Right lobe of liver (tissue), 6 donors: Measurements from ENCODE around the gene DHX9. TPM values are rescaled to one million over a fixed set of nuclear protein-coding genes. Genes with fewer than 3 reads are reported as not detected.

ENCODE experiments used
- ATAC-seq, 4 donors: fragments of 200-7000 bp; cut with Tn5 transposase; one replicate each; pipeline ENCODE4 v1.9.1; 2020; ENCODE audit warnings: mild to moderate bottlenecking in 4 of 4, moderate library complexity in 4 of 4
- DNase-seq, 3 donors: peaks; one replicate each; pipeline ENCODE4 v3.0.0-alpha.2; 2020
- H3K27ac ChIP-seq, 3 donors: fragments of 200-600 bp; one replicate each; pipeline ENCODE4 v1.8.0; 2022
- H3K27me3 ChIP-seq, 2 donors: fragments of 200-600 bp; one replicate each; pipeline ENCODE4 v1.8.0; 2022
- H3K36me3 ChIP-seq, 4 donors: fragments of 200-600 bp; sonication (generic) in 1 of 4; one replicate each; pipeline versions ENCODE4 v1.5.1 to v1.8.0; 2017 to 2022; ENCODE audit warnings: control low read depth in 1 of 4
- H3K4me1 ChIP-seq, 4 donors: fragments of 200-600 bp; sonication (generic) in 1 of 4; one replicate each; pipeline versions ENCODE4 v1.5.1 to v1.8.0; 2017 to 2022; ENCODE audit warnings: control low read depth in 1 of 4
- H3K4me3 ChIP-seq, 3 donors: fragments of 200-600 bp; one replicate each; pipeline ENCODE4 v1.8.0; 2022
- H3K9me3 ChIP-seq, 4 donors: fragments of 200-600 bp; sonication (generic) in 1 of 4; one replicate each; pipeline versions ENCODE4 v1.5.1 to v1.8.0; 2017 to 2022; ENCODE audit warnings: control low read depth in 1 of 4
- POLR2A ChIP-seq: fragments of 450-650 bp; IDR thresholded peaks from one replicate; pipeline ENCODE4 v1.6.1; 2017; ENCODE audit warnings: antibody characterized with exemption, mild to moderate bottlenecking
- WGBS: methylation state at CpG from one replicate; pipeline ENCODE4 v1.1.6; 2018; ENCODE audit warnings: low coverage, low lambda C conversion rate; ENCODE audit not compliant: insufficient coverage; ENCODE audit errors: missing lambda C conversion rate; 5-methylcytosine and 5-hydroxymethylcytosine counted together
- intact Hi-C, 2 donors: fragments of 100-400 bp; cut with DNase I; formaldehyde crosslinking; loops; one replicate each; pipeline versions ENCODE4 v1.11.2 to v1.14.1; 2022
- total RNA-seq, 6 experiments: library from RNA; depleted of rRNA in 2 of 6; stranded (reverse); fragments of >200 nt in 2 of 6; fragmentation: NEBNext Ultra II Directional in 3 of 6; extraction: Animal tissue kit (Norgen Biotek cat#: 25700) in 3 of 6; gene quantifications; one replicate each; pipeline versions ENCODE4 v1.1.0 to v1.2.4, GENCODE V29; 2016 to 2023
- TF ChIP-seq, protein P1 (sequence below), 4 donors: fragments of 200-600 bp in 3 of 4; fragments of 450-650 bp in 1 of 4; IDR thresholded peaks; one replicate each; pipeline versions ENCODE4 v1.5.1 to v1.8.0; 2016 to 2022; ENCODE audit warnings: antibody characterized with exemption in 4 of 4, mild to moderate bottlenecking in 2 of 4
- donor health status: DM: no; HTN: yes; CAD: no.
- donor health status: DM: no; HTN: no; CAD: no.
- donor health status: DM: no; HTN: no; CAD: no.
- donor health status: DM: no; HTN: yes; CAD: no.
- donor health status: DM: no; HTN: yes; CAD: no.

DHX9 gene
- total RNA-seq, 6 experiments from 2014 or later, result 32.6 to 51.0 (median 39.5) TPM

DNA sequence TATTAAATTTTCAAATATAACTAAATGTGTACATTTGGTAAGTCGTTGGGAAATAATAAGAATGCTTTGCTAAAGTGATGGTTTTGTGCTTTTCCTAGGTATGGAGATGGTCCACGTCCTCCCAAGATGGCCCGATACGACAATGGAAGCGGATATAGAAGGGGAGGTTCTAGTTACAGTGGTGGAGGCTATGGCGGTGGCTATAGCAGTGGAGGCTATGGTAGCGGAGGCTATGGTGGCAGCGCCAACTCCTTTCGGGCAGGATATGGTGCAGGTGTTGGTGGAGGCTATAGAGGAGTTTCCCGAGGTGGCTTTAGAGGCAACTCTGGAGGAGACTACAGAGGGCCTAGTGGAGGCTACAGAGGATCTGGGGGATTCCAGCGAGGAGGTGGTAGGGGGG lies 47.8 kb downstream of the DHX9 start:
- Histone ChIP-seq H3K36me3 (peaks cover 0 to 67% (median 39%) of the 10 kb centered on the region in 4 donors), H3K27me3 (no peaks in the 10 kb centered on the region), H3K4me3 (no peak overlapping the region), H3K9me3 (no peaks in the 10 kb centered on the region), H3K27ac (no peak overlapping the region), H3K4me1 (no peaks in the 10 kb centered on the region)
- intact Hi-C loops, result no loop called here
- no peak for ATAC-seq
- TF ChIP-seq POLR2A, result no peak
- TF ChIP-seq, protein P1, sequence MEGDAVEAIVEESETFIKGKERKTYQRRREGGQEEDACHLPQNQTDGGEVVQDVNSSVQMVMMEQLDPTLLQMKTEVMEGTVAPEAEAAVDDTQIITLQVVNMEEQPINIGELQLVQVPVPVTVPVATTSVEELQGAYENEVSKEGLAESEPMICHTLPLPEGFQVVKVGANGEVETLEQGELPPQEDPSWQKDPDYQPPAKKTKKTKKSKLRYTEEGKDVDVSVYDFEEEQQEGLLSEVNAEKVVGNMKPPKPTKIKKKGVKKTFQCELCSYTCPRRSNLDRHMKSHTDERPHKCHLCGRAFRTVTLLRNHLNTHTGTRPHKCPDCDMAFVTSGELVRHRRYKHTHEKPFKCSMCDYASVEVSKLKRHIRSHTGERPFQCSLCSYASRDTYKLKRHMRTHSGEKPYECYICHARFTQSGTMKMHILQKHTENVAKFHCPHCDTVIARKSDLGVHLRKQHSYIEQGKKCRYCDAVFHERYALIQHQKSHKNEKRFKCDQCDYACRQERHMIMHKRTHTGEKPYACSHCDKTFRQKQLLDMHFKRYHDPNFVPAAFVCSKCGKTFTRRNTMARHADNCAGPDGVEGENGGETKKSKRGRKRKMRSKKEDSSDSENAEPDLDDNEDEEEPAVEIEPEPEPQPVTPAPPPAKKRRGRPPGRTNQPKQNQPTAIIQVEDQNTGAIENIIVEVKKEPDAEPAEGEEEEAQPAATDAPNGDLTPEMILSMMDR (IDR thresholded peaks at IDR 0.05), result no peak
- 97% methylated on average over 11 of the region's 11 CpGs for WGBS
- no peak for DNase-seq

DNA sequence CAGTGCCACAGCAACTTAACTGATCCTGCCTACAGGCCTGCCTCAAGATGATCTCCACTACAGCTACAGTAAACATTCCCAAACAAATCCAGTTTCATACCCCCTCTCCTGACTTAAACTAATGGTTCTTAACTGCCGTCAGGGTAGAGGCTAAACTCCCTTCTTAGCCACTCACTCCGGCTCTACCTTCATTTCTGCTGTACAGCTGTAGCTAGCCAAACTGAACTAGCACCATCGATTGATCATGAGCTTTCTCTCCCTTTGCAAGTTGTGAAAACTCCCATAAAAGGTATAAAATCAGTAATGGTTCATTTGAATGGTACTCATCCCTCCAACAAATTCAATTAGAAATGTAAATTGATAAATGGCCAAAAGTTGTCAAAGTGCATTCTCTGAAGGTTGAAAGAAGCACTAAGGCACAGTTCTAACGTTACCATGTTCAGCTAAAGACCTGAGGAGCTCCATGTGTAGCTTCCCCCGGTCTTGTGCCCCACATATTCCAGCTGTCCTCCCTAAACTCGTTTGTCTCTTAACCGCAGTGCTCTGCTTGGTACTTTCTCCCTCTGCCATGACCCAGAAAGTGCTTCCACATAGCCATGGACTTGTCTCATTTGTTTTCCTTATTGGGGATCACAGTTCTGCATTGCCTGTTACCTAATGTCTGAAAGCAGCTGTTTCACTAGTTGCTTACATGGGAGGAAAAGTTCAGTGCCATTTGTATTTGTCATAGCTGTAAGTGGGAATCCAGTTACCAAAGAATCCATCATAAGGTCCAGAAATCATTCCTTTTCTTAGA lies 49.8 kb downstream of the DHX9 start:
- H3K4me3 ChIP-seq, result no peak overlapping the region
- no peaks in the 10 kb centered on the region for H3K9me3 ChIP-seq
- 82% methylated on average over 7 of the region's 7 CpGs for WGBS
- H3K27ac ChIP-seq, result no peak overlapping the region
- no peaks in the 10 kb centered on the region for H3K4me1 ChIP-seq
- peaks cover 0 to 47% (median 22%) of the 10 kb centered on the region in 4 donors for H3K36me3 ChIP-seq
- DNase-seq (no peak), ATAC-seq (no peak)
- no peaks in the 10 kb centered on the region for H3K27me3 ChIP-seq
- intact Hi-C loops, result no loop called here
- TF ChIP-seq, protein P1 (IDR thresholded peaks at IDR 0.05), result no peak
- no peak for TF ChIP-seq POLR2A

DNA sequence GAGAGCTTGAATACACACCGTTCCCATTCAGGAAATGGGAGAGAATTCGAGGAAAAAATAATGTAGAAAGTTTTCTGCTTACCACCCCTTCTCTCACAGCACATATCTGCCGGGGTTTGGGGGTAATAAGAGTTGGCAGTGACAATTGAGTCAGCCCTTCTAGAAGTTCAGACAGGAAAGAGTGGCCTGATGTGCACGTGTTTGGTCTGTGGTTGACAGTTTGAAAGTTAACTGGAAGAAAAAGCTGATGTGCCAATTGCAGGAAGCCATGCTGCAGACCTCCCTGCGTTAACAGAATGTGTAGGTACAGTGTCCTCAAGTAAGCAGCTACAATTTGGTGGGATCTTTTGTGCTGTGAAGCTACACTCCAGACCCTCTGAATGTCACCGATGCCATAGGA lies 50.9 kb downstream of the DHX9 start:
- ATAC-seq, result peak in 1 of 4 donors; percentile 36
- intact Hi-C loops, result no loop called here
- Histone ChIP-seq H3K27me3 (no peaks in the 10 kb centered on the region), H3K9me3 (no peaks in the 10 kb centered on the region), H3K27ac (no peak overlapping the region), H3K4me1 (no peaks in the 10 kb centered on the region), H3K36me3 (peaks cover 0 to 37% (median 14%) of the 10 kb centered on the region in 4 donors), H3K4me3 (no peak overlapping the region)
- WGBS, result 51% methylated on average over 6 of the region's 6 CpGs
- no peak for DNase-seq
- TF ChIP-seq, protein P1 (IDR thresholded peaks at IDR 0.05), result no peak
- no peak for TF ChIP-seq POLR2A

DNA sequence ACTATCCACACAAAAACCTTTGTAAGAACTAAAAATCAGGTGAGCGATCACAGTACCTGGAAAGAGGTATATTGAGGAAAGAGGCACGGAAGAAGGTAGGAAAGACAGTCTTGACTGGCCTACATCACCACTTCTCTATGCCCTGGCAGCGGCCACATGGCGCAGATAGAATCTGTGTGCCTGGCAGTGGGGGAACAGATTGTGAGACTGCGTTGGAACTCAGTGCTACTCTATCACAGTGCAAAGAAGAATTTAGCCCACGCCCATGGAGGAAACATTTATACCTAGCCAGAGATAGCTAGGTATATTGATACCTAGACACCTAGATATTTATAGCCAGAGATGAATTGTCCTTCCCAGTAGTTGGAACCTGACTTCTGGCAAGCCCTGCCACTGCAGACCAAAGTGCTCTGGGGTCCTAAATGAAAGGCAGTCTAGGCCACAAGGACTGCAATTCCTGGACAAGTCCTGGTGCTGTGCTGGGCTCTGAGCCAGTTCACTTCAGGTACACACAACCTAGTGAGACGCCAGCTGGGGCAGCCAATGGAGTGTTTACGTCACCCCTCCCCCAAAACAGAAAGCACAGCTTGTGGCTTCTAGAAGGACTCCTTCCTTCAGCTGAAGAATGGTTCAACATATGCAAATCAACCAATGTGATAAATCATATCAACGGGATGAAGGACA lies 51.9 kb downstream of the DHX9 start:
- no peaks in the 10 kb centered on the region for H3K27me3 ChIP-seq
- intact Hi-C loops, result no loop called here
- peaks cover 0 to 26% (median 9%) of the 10 kb centered on the region in 4 donors for H3K36me3 ChIP-seq
- no peak overlapping the region for H3K27ac ChIP-seq
- peak in 2 of 4 donors; percentile 21 to 39 for ATAC-seq
- TF ChIP-seq, protein P1 (IDR thresholded peaks at IDR 0.05), result no peak
- TF ChIP-seq POLR2A, result no peak
- 75% methylated on average over 6 of the region's 9 CpGs for WGBS
- H3K4me3 ChIP-seq, result no peak overlapping the region
- H3K9me3 ChIP-seq, result no peaks in the 10 kb centered on the region
- H3K4me1 ChIP-seq, result no peaks in the 10 kb centered on the region
- no peak for DNase-seq
